ENCODE data around the gene GJC3. TPM values are rescaled to one million over a fixed set of nuclear protein-coding genes. Genes with fewer than 3 reads are reported as not detected.

The GJC3 gene
- total and polyA plus RNA-seq, 2 of the 13 experiments (the other 11 are each of a cell fraction or from before 2014, with no cell fraction given): 0.75 to 1.4 TPM

- TF ChIP-seq SIX1 (CRISPR knock-in tag; IDR thresholded peaks at IDR 0.05; ENCODE audit: borderline replicate concordance): no peak
- TF ChIP-seq SALL1 (CRISPR knock-in tag; IDR thresholded peaks at IDR 0.05): peak; percentile 77
- no peak for TF ChIP-seq HOXA7 (CRISPR knock-in tag; IDR thresholded peaks at IDR 0.05)
- TF ChIP-seq CHD4 (IDR thresholded peaks at IDR 0.05; ENCODE audit: borderline replicate concordance, low read length): no peak
- TF ChIP-seq BCL3 (CRISPR knock-in tag; IDR thresholded peaks at IDR 0.05): no peak; the same call in 1 of the 2 replicates
- TF ChIP-seq ARID5B (CRISPR knock-in tag; IDR thresholded peaks at IDR 0.05): peak; percentile 54; the same call in 1 of the 2 replicates
- TF ChIP-seq KAT2B (IDR thresholded peaks at IDR 0.05; ENCODE audit: borderline replicate concordance, low read depth, low read length): no peak
- TF ChIP-seq ZBTB7A (CRISPR knock-in tag; IDR thresholded peaks at IDR 0.05): no peak
- TF ChIP-seq THAP11 (CRISPR knock-in tag; IDR thresholded peaks at IDR 0.05): peak; percentile 54; the same call in 1 of the 2 replicates
- no peak for TF ChIP-seq CEBPZ (IDR thresholded peaks at IDR 0.05; ENCODE audit: low read length)
These were observed 46.5 kb upstream of the GJC3 start, which contains the start of gene AZGP1 (continued) for GRCh38 chr7:99975782-99976521.

Data from HepG2 (cell line).